Stomach (tissue), 9 donors: Measurements from ENCODE around the gene EFCAB12. TPM values are rescaled to one million over a fixed set of nuclear protein-coding genes. Genes with fewer than 3 reads are reported as not detected.
"Not testable (repeated sequence)": the region's sequence is repeated elsewhere in the genome, so short reads cannot be mapped to it uniquely, and the experiment has no call there.

Experiments used
- DNase-seq, 2 donors: peaks; one replicate each; pipeline versions ENCODE4 v3.0.0 to v3.0.0-alpha.2; 2013 to 2019
- H3K27ac ChIP-seq, 5 donors: fragments of 200-600 bp in 4 of 5; sonication (generic) in 4 of 5; one replicate each; pipeline ENCODE4 v1.5.1; 2013 to 2019; ENCODE audit warnings: mild to moderate bottlenecking in 1 of 5, moderate library complexity in 1 of 5
- H3K27me3 ChIP-seq, 3 donors: fragments of 200-600 bp; sonication (generic); one replicate each; pipeline ENCODE4 v1.5.1; 2017 to 2019; ENCODE audit warnings: mixed run types in 1 of 3
- H3K36me3 ChIP-seq, 4 donors: fragments of 200-600 bp; sonication (generic); 1 replicate in 3 of 4; 2 replicates in 1 of 4; pipeline ENCODE4 v1.5.1; 2016 to 2019
- H3K4me1 ChIP-seq, 4 donors: fragments of 200-600 bp; sonication (generic); one replicate each; pipeline ENCODE4 v1.5.1; 2016 to 2019
- H3K4me3 ChIP-seq, 4 donors: fragments of 200-600 bp; sonication (generic) in 3 of 4; one replicate each; pipeline ENCODE4 v1.5.1; 2016 to 2019; ENCODE audit warnings: mild to moderate bottlenecking in 1 of 4
- H3K9me3 ChIP-seq, 4 donors: fragments of 200-600 bp; sonication (generic); one replicate each; pipeline ENCODE4 v1.5.1; 2016 to 2019
- CTCF ChIP-seq, 7 experiments: fragments of 450-650 bp in 4 of 7; fragments of 200-600 bp in 3 of 7; sonication (generic) in 3 of 7; IDR thresholded peaks; one replicate each; pipeline ENCODE4 v1.5.1; 2016 to 2019; ENCODE audit warnings: antibody characterized with exemption in 7 of 7, control low read depth in 2 of 7, mild to moderate bottlenecking in 1 of 7
- EP300 ChIP-seq: sonication (generic); formaldehyde crosslinking; IDR thresholded peaks from one replicate; pipeline ENCODE4 v1.6.1; 2017; ENCODE audit warnings: antibody characterized with exemption
- POLR2A ChIP-seq, 4 donors: fragments of 450-650 bp; IDR thresholded peaks; one replicate each; pipeline ENCODE4 v1.6.1; 2016; ENCODE audit warnings: antibody characterized with exemption in 4 of 4, control low read depth in 2 of 4, mild to moderate bottlenecking in 1 of 4, moderate library complexity in 1 of 4
- POLR2AphosphoS5 ChIP-seq, 3 donors: sonication (generic); formaldehyde crosslinking; IDR thresholded peaks; one replicate each; pipeline ENCODE4 v1.6.1; 2016; ENCODE audit warnings: antibody characterized with exemption in 3 of 3
- WGBS, 5 donors: extraction: QIAGEN DNeasy Blood & Tissue Kit in 3 of 5; methylation state at CpG; one replicate each; pipeline versions ENCODE4 v1.1.5 to v1.1.7; 2013 to 2018; 5-methylcytosine and 5-hydroxymethylcytosine counted together
- intact Hi-C: fragments of 100-400 bp; cut with DNase I; formaldehyde crosslinking; loops from one replicate; pipeline ENCODE4 v1.15.1; 2023; ENCODE audit warnings: low total_unique reads
- polyA plus RNA-seq, 3 donors: library from polyadenylated mRNA; stranded (reverse); fragments of 200-250 nt; gene quantifications; one replicate each; pipeline ENCODE4 v1.2.3, GENCODE V29; 2013
- total RNA-seq, 5 donors: library from RNA; depleted of rRNA; stranded (reverse); fragments of >200 nt; gene quantifications; one replicate each; pipeline versions ENCODE4 v1.1.0 to v1.2.3, GENCODE V29; 2014 to 2016
- donor health status: healthy with polysubstance abuse.
- donor health status: Bipolar disorder and iron deficiency.
- donor health status: healthy.

EFCAB12 gene
- total and polyA plus RNA-seq, 8 donors, result 0.33 to 4.0 (median 1.8) TPM; not detected in 2

- H3K9me3 ChIP-seq, result no peaks in the 10 kb centered on the region
- TF ChIP-seq EP300 (no peak), CTCF (IDR thresholded peaks at IDR 0.05) (peak in 5 of 7 experiments; percentile 51 to 90 (median 63)), POLR2AphosphoS5 (IDR thresholded peaks at IDR 0.05) (peak in 1 of 3 donors; percentile 84), POLR2A (IDR thresholded peaks at IDR 0.05) (no peak)
- WGBS, 5 donors, result 0 to 1% (median 1%) methylated on average over 24 to 25 of the region's 25 CpGs
- peak overlapping the region; percentile 83 to 93 (median 89) for H3K27ac ChIP-seq
- H3K4me3 ChIP-seq, result peak overlapping the region; percentile 80 to 93 (median 91)
- peaks cover 0 to 23% (median 17%) of the 10 kb centered on the region in 4 donors for H3K36me3 ChIP-seq
- intact Hi-C loops, result no loop called here
- peak; percentile 89 to 97 for DNase-seq
- H3K27me3 ChIP-seq, result no peaks in the 10 kb centered on the region
- H3K4me1 ChIP-seq, result peaks cover 8 to 38% (median 25%) of the 10 kb centered on the region in 4 donors
Observed at GRCh38 chr3:129399145-129399894, 29.1 kb downstream of the EFCAB12 start.

GRCh38 chr3:129398803-129399144 is 29.7 kb downstream of the EFCAB12 start:
- TF ChIP-seq CTCF (IDR thresholded peaks at IDR 0.05) (no peak), POLR2AphosphoS5 (IDR thresholded peaks at IDR 0.05) (no peak), EP300 (no peak), POLR2A (IDR thresholded peaks at IDR 0.05) (no peak)
- Histone ChIP-seq H3K27ac (peak overlapping the region; percentile 83 to 93 (median 89)), H3K27me3 (no peaks in the 10 kb centered on the region), H3K9me3 (no peaks in the 10 kb centered on the region), H3K4me3 (peak overlapping the region; percentile 80 to 93 (median 91)), H3K36me3 (peaks cover 0 to 27% (median 22%) of the 10 kb centered on the region in 4 donors), H3K4me1 (peaks cover 8 to 38% (median 25%) of the 10 kb centered on the region in 4 donors)
- intact Hi-C loops, result no loop called here
- peak; percentile 26 to 40 for DNase-seq
- 0 to 2% (median 1%) methylated on average over 9 to 18 of the region's 18 CpGs for WGBS, 5 donors

GRCh38 chr3:129393760-129394564 is 34.5 kb downstream of the EFCAB12 start:
- H3K27ac ChIP-seq, intact Hi-C loops, H3K4me3 ChIP-seq, DNase-seq, H3K9me3 ChIP-seq, H3K27me3 ChIP-seq: not testable (repeated sequence)
- 66 to 91% (median 85%) methylated on average over 3 to 12 of the region's 17 CpGs for WGBS, 5 donors
- peaks cover 20 to 75% (median 67%) of the 10 kb centered on the region in 4 donors for H3K36me3 ChIP-seq
- peaks cover 8 to 42% (median 28%) of the 10 kb centered on the region in 4 donors for H3K4me1 ChIP-seq

- Histone ChIP-seq H3K4me3 (no peak overlapping the region), H3K27me3 (no peaks in the 10 kb centered on the region), H3K27ac (no peak overlapping the region), H3K36me3 (peaks cover 20 to 76% (median 71%) of the 10 kb centered on the region in 4 donors), H3K4me1 (peaks cover 4 to 37% (median 24%) of the 10 kb centered on the region in 4 donors), H3K9me3 (no peaks in the 10 kb centered on the region)
- intact Hi-C loops, result no loop called here
- WGBS, 5 donors, result 39 to 81% (median 66%) methylated on average over 3 to 6 of the region's 6 CpGs
- TF ChIP-seq POLR2AphosphoS5 (IDR thresholded peaks at IDR 0.05) (no peak), POLR2A (IDR thresholded peaks at IDR 0.05) (no peak), CTCF (IDR thresholded peaks at IDR 0.05) (no peak), EP300 (no peak)
- DNase-seq, result no peak
Observed at GRCh38 chr3:129393271-129393670, 35.2 kb downstream of the EFCAB12 start.

- H3K4me3 ChIP-seq, H3K9me3 ChIP-seq, H3K27ac ChIP-seq, DNase-seq, H3K27me3 ChIP-seq, intact Hi-C loops: not testable (repeated sequence)
- WGBS, 5 donors, result 73 to 81% (median 74%) methylated on average over 5 to 8 of the region's 8 CpGs
- Histone ChIP-seq H3K4me1 (peaks cover 0 to 27% (median 14%) of the 10 kb centered on the region in 4 donors), H3K36me3 (peaks cover 24 to 86% (median 80%) of the 10 kb centered on the region in 4 donors)
Observed at GRCh38 chr3:129392106-129392887, 36.1 kb downstream of the EFCAB12 start.

- WGBS, 5 donors, result 50 to 63% (median 61%) methylated on average over 3 to 4 of the region's 4 CpGs
- peaks cover 26 to 86% (median 83%) of the 10 kb centered on the region in 4 donors for H3K36me3 ChIP-seq
- H3K27me3 ChIP-seq, H3K9me3 ChIP-seq, DNase-seq, H3K4me3 ChIP-seq, H3K27ac ChIP-seq, intact Hi-C loops: not testable (repeated sequence)
- H3K4me1 ChIP-seq, result peaks cover 0 to 20% (median 10%) of the 10 kb centered on the region in 4 donors
Observed at GRCh38 chr3:129391583-129391982, 36.9 kb downstream of the EFCAB12 start.
